Measurements from ENCODE around the gene ZDHHC14.
"Not testable (repeated sequence)": the region's sequence is repeated elsewhere in the genome, so short reads cannot be mapped to it uniquely, and the experiment has no call there.

ZDHHC14 gene

DNA sequence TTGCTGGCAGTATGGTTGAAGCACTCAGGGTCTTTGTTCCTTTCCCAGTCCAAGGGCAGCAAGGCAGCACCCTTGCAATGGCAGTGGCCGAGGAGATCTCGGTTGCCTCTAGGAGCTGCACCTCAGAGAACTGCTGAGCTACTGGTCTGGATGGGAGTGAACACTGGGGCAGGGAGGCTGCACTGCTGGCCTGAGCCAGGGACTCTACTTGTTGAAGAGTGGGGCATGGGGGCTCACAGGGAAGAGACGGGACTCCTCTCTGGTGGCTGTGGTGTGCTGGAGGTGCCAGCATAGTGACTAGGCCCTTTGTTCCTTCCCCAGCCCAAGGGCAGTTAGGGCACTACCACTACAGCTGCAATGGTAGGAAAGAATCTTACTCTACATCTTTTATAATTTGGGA lies 203.0 kb downstream of the ZDHHC14 start:
- DNase-seq = no peak

- DNase-seq = no peak
Measured at GRCh38 chr6:157585274-157586087, 204.5 kb downstream of the ZDHHC14 start.

DNA sequence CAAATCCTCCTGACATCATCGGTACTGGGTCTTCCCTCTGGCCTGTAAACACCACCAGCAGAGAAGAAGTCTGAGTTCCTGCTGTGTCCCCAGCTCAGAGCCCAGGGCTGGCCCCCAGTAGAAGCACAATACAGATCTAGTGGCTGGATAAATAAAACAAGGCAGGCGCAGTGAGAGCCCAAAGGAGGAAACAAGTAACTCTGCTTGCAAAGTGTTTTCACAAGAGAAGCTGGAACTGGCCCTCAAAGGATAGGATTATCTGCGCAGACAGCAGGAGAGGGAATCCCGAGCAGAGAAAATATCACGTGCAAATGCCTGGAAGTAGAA lies 205.1 kb downstream of the ZDHHC14 start:
- no peak for DNase-seq

GRCh38 chr6:157586476-157587126 lies 205.6 kb downstream of the ZDHHC14 start:
- no peak for DNase-seq

- DNase-seq = no peak
Measured at GRCh38 chr6:157587127-157587926, 206.3 kb downstream of the ZDHHC14 start.

DNA sequence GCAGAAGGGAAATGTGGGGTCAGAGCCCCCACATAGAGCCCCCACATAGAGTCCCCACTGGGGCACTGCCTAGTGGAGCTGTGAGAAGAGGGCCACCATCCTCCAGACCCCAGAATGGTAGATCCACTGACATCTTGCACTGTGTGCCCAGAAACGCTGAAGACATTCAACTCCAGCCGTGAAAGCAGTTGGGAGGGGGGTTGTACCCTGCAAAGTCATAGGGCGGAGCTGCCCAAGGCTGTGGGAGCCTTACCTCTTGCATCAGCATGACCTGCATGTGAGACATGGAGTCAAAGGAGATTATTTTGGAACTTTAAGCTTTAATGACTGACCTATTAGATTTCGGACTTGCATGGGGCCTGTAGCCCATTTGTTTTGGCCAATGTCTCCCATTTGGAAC lies 209.7 kb downstream of the ZDHHC14 start:
- DNase-seq = not testable (repeated sequence)

GRCh38 chr6:157592541-157592940 lies 211.6 kb downstream of the ZDHHC14 start:
- peak; percentile 66 for DNase-seq

GRCh38 chr6:157592980-157593379 lies 212.0 kb downstream of the ZDHHC14 start:
- DNase-seq = no peak

GRCh38 chr6:157593596-157593995 lies 212.6 kb downstream of the ZDHHC14 start:
- DNase-seq = no peak

GRCh38 chr6:157594292-157594691 lies 213.3 kb downstream of the ZDHHC14 start:
- no peak for DNase-seq

- no peak for DNase-seq
Measured at GRCh38 chr6:157595768-157596167, 214.8 kb downstream of the ZDHHC14 start.

DNA sequence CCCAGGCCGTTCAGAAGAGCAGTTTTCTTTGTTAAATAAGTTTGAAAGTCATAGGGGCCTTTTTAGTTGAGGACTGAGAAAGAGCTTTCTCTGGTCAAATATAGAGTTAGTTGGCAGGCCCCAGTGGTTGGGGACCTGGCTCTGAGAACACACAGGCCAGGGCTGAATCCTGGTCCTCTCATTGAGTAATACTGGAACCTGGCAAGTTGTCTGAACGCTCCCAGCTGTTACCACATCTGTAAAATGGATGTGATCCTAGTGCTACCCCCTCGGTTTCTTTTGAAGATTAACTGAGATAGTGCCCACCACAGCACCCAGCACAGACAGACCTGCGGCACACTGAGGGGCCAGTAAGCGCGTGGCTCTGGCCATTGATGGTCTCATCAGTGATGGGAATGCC lies 215.5 kb downstream of the ZDHHC14 start:
- no peak for DNase-seq

GRCh38 chr6:157596886-157597285 lies 215.9 kb downstream of the ZDHHC14 start:
- no peak for DNase-seq

DNA sequence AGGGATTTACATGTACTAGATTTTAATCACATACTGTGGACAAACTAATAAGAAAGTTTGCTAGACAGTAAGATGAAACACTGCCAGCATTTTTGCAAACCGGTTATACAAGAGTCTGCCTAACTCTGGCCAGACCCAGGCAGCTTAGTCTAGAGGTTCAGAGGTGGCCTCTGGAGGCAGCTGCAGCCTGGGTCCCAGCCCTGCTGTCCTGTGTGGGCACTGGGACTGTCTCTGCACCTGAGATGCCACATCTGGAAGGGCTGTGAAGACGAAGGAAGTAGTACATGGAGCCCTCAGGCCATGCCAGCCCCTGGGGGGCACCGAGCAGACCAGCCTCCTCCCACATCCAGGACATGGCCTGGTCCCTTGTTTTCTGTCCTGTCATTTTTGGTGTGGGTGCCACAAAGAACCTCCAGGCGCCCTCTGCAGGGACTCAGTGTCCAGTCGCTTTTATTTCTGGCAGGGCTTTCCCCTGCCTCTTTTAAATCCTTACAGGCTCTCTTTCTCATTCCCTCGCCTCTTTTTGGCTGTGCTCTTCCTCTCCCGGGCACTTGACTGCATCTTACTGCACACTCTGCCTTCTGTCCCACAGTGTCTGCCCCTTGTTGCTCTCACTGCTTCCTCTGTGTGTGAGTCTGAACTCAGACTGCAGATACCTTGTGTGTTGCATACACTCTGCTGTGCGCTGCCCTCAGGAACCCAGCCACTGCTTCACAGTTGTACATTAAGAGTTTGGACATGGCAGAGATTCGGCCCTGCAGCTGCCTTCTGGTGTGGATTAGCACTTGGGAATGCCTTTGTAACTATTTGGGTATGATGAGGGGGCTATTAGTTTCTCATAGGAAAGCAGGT lies 216.7 kb downstream of the ZDHHC14 start:
- no peak for DNase-seq

DNA sequence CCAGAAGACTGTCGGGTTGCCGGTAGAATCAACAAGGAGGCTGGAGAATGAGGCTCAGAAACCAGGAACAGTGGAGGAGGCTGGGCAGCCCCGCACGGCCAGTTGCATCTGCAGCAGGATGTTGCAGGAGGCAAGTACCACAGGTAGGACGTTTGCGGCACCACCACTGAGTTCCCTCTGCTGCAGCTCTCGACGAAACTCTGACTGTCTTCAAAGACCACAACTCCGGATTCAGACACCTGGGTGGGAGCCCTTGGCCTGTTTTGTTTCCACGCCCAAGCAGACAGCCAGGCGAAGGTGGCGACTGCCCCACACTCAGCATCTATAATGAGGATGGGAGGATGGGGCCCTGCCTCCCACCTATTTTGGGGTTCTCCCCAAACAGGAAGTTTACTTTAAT lies 218.2 kb downstream of the ZDHHC14 start:
- DNase-seq = no peak

GRCh38 chr6:157600807-157601206 lies 219.8 kb downstream of the ZDHHC14 start:
- DNase-seq = no peak

GRCh38 chr6:157602521-157603295 lies 221.7 kb downstream of the ZDHHC14 start:
- peak; percentile 83 for DNase-seq

- DNase-seq = peak; percentile 83
Measured at GRCh38 chr6:157603314-157603940, 222.4 kb downstream of the ZDHHC14 start.

- DNase-seq = no peak
Measured at GRCh38 chr6:157603971-157604370, 223.0 kb downstream of the ZDHHC14 start.

DNA sequence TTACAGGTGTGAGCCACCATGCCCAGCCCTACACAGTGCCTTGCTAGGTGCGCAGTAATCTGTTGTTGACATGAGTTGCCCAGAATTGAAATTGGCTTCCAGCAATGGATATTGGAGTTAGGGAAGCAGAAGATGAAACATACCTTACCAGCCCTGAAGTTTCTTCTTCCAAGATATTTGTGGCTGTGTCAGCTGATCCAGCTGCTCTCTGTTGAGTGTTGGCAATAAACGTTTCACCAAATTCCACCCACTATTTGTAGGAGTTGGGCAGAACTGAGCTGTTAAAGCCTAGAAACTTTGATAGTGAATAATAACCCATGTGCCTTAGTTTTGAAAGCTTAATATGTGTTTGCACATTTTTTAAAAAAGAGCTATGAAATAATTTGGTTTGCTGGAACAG lies 223.8 kb downstream of the ZDHHC14 start:
- DNase-seq = no peak

DNA sequence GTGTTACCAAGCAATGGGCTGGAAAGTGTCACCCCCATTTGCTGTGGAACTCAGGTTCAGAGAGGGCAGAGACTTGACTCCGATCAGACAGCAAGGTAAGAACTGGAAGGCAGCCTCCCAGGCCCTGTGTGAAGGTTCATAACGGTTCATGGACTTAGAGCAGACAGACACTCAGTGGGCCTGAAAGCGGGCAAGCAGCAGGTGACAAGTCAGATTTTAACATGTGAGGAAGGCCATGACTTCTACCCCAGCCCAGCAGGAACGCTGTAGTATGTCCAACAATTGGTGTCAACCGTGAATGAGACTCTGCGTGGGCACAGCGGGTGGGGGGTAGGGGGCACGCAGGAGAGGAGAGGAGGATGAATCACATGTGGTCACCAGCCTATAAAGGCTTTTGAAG lies 224.5 kb downstream of the ZDHHC14 start:
- no peak for DNase-seq

GRCh38 chr6:157606516-157606915 lies 225.5 kb downstream of the ZDHHC14 start:
- DNase-seq = no peak
